ENCODE data around the gene POU1F1. TPM values are rescaled to one million over a fixed set of nuclear protein-coding genes. Genes with fewer than 3 reads are reported as not detected.

The POU1F1 gene
- total RNA-seq, 4 donors from 2014 or later = not detected

DNA sequence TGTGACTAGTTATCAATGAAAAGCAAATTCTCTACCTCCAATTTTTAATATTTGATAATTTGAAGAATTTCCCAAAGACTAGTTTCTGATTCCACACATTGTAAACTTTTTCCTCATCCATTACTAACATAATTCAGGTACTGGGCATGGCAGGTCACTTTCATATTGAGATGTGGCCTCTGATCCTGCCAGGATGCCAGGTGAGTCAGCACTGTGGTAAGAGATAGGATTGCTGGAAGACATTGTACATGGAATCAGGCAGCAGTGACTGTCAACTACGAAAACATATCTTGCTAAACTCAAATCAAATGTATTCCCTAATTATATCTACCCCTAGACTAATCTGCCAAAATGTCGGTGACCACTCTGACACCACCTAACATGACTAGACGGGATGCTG, 33.2 kb upstream of the POU1F1 start:
- TF ChIP-seq, protein P1, sequence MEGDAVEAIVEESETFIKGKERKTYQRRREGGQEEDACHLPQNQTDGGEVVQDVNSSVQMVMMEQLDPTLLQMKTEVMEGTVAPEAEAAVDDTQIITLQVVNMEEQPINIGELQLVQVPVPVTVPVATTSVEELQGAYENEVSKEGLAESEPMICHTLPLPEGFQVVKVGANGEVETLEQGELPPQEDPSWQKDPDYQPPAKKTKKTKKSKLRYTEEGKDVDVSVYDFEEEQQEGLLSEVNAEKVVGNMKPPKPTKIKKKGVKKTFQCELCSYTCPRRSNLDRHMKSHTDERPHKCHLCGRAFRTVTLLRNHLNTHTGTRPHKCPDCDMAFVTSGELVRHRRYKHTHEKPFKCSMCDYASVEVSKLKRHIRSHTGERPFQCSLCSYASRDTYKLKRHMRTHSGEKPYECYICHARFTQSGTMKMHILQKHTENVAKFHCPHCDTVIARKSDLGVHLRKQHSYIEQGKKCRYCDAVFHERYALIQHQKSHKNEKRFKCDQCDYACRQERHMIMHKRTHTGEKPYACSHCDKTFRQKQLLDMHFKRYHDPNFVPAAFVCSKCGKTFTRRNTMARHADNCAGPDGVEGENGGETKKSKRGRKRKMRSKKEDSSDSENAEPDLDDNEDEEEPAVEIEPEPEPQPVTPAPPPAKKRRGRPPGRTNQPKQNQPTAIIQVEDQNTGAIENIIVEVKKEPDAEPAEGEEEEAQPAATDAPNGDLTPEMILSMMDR (IDR thresholded peaks at IDR 0.05; ENCODE audit: low read depth) = no peak

DNA sequence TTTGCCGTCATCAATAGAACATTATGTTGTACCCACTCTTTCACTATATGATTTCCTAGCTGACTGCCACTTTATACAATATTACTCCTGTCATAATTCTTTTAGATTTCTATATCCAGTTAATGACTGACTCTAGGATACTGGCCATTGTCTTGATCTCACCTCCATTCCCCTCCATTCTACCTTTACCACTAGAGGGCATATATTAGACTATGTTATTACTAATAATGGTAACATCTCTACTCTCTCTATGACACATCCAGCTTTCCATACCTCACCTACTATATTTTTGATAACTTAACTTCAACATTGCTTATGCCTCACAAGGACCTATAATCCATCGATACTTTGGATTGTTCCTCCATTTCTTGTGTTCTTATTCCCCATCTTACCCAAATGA, 31.4 kb upstream of the POU1F1 start:
- TF ChIP-seq, protein P1 (IDR thresholded peaks at IDR 0.05; ENCODE audit: low read depth) = no peak

DNA sequence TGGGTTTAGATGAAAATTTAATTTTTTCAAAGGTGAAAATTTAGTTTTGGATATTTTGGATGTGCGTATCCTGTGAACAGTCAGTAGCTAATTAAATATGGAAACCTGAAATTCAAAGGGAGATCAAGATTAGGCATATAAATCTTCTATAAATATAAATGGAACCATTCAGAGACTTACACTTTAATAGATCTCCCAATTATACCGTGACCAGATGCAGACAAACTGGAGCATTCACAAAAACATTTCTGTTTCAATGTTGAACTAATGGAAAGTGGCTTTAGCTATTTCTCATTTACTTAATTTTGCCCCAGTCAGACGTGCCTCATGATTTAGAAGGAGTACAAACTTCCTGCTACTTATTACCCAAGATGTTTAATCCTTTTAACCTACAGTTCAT, 29.1 kb upstream of the POU1F1 start:
- TF ChIP-seq, protein P1 (IDR thresholded peaks at IDR 0.05; ENCODE audit: low read depth) = no peak

DNA sequence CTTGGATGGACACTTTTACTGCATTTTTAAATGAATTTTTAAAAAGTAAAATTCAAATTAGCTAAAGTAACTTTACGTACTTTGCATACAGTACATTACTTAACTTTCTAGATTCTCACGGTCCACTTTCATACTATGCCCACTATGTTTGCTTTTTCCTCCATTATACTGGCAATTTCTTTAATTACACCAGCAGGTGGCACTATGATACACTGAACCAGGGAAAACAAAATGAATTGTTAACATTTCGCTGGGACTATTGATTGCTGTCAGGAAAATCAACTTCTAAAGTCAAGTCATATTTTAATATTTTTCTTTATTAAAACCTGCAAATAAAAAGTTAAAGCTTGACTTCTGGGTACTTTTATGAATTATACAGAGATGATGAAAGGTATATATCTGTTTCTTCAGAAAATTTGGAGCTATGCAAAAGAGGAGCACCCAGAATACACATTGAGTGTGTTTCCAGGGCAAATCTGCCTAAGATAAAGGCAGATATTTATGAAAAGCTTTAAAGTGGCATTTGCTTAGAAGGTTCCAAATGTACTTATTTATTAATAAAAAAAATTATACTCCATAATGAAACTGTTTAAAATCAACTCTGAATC, 21.8 kb upstream of the POU1F1 start:
- TF ChIP-seq, protein P1 (IDR thresholded peaks at IDR 0.05; ENCODE audit: low read depth) = no peak

DNA sequence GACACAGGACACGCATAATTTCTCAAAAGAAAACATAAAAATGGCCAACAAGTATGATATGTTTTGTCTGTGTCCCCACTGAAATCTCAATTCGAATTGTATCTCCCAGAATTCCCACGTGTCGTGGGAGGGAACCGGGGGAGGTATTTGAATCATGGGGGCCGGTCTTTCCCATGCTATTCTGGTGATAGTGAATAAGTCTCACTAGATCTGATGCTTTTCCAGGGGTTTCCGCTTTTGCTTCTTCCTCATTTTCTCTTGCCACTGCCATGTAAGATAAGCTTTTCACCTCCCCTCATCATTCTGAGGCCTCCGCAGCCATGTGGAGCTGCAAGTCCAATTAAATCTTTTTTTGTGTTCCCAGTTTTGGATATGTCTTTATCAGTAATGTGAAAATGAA, 12.1 kb upstream of the POU1F1 start:
- TF ChIP-seq, protein P1 (IDR thresholded peaks at IDR 0.05; ENCODE audit: low read depth) = no peak

DNA sequence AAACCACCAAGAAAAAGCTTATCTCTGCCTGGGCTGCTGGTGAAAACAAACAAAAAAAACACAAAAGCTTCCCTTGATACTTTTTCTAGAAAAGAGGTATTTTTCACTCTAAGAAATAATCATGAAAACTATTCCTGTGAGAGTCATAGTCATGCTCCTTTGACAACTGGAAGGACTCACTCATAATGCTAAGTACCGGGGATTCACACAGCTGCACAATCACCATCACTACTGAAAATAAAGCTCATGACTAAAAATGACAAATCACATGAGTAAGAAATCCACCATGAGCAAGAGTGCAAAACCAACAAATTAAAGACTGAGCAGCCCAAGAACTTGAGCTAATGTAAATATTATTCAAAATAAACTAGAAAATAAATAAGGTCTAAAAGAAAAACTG, 10.6 kb upstream of the POU1F1 start:
- TF ChIP-seq, protein P1 (IDR thresholded peaks at IDR 0.05; ENCODE audit: low read depth) = no peak

DNA sequence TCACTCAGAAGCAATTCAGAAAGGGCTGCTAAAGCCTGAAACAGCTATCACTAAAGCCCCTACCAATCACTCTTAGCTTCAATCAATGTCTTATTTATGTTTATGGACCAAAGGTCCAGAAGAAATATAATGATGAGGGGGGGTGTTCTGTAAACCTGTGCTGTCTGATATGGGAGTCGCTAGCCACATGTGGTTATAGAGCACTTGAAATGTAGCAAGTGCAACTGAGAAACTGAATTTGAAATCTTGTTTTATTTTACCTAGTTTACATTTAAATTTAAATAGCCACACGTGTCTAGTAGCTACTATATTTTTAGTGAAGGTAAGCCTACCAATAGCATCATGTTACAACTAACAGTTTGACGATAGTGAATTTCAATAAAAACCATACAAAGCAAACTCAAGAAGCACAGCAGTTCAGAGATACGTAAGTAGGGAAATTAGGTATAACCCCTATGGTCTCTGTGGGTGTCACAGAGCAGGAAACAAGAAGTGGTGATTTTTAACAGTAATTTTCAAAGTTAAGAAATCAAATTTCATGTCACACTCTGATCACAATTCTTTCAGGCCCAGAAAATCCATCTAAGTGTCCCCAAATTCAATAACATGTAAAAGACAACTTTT, 3.6 kb downstream of the POU1F1 start:
- TF ChIP-seq, protein P1 (IDR thresholded peaks at IDR 0.05; ENCODE audit: low read depth) = no peak
